ENCODE data around the gene CYSRT1. TPM values are rescaled to one million over a fixed set of nuclear protein-coding genes. Genes with fewer than 3 reads are reported as not detected.

Gene CYSRT1
- total RNA-seq, 1 experiment from 2014 or later: 1.0 TPM

- H4K5ac ChIP-seq (ENCODE audit: insufficient read length, low read depth, low read length): no peak overlapping the region
- H2BK15ac ChIP-seq (ENCODE audit: low read depth, low read length): no peak overlapping the region
- no peak for TF ChIP-seq CTCF (conservative IDR thresholded peaks at IDR 0.05)
These were observed 50.2 kb downstream of the CYSRT1 start for GRCh38 chr9:137275203-137275587.

More at GRCh38 chr9:137275203-137275587, 50.2 kb downstream of the CYSRT1 start:
- H2BK120ac ChIP-seq (ENCODE audit: low read depth, low read length, poor library complexity, severe bottlenecking): no peak overlapping the region
- no peak overlapping the region for H3K4ac ChIP-seq (ENCODE audit: low read depth, low read length)
- H3K9me3 ChIP-seq (ENCODE audit: control insufficient read depth, low read depth, low read length): no peaks in the 10 kb centered on the region
- H3K27ac Mint-ChIP-seq: peak overlapping the region; percentile 79 to 96 (median 95); a peak in 6 of 7 replicates
- no CpG with 5 or more reads among the region's 10 CpGs for WGBS (ENCODE audit: extremely low coverage, insufficient read length, low lambda C conversion rate)
- H4K8ac ChIP-seq (replicated peaks; ENCODE audit: insufficient read length, low read depth, low read length): no peak overlapping the region
- no peaks in the 10 kb centered on the region for H3K79me2 ChIP-seq (ENCODE audit: insufficient read depth, low read length)
- no peak overlapping the region for H3T11ph ChIP-seq (ENCODE audit: low read length)
- no peak overlapping the region for H3K27ac ChIP-seq (ENCODE audit: insufficient read length, low read depth, low read length)
- no peaks in the 10 kb centered on the region for H3K9me3 Mint-ChIP-seq
- H3K9ac ChIP-seq (ENCODE audit: extremely low read depth, insufficient read length, low read length): no peak overlapping the region
- H3K23ac ChIP-seq (ENCODE audit: insufficient read length, low read depth, low read length): no peak overlapping the region
- peaks cover 20 to 29% of the 10 kb centered on the region in 2 experiments for H3K4me1 Mint-ChIP-seq
- H3K79me1 ChIP-seq (ENCODE audit: insufficient read depth, low read depth, low read length, poor library complexity, severe bottlenecking): no peaks in the 10 kb centered on the region
- no peak overlapping the region for H3K14ac ChIP-seq (ENCODE audit: insufficient read depth, low read length)
- no peak overlapping the region for H4K91ac ChIP-seq (ENCODE audit: insufficient read length, low read depth, low read length)
- H3K18ac ChIP-seq (ENCODE audit: insufficient read length, low read depth, low read length): no peak overlapping the region
- H3K27me3 Mint-ChIP-seq (ENCODE audit: low read depth): no peaks in the 10 kb centered on the region
- no peaks in the 10 kb centered on the region for H4K20me1 ChIP-seq (ENCODE audit: control insufficient read depth, insufficient read depth, insufficient read length)
- peaks cover 4% of the 10 kb centered on the region for H3K23me2 ChIP-seq (ENCODE audit: insufficient read length, low read depth, low read length, poor library complexity, severe bottlenecking)
- H2AK5ac ChIP-seq (ENCODE audit: insufficient read length, low read length): no peak overlapping the region
- no peak overlapping the region for H2BK20ac ChIP-seq (ENCODE audit: low read depth, low read length, poor library complexity, severe bottlenecking)
- no peaks in the 10 kb centered on the region for H3K27me3 ChIP-seq (ENCODE audit: insufficient read depth, low read length)
- DNase-seq: no peak
- no peak overlapping the region for H2BK12ac ChIP-seq (ENCODE audit: insufficient read length, low read depth, low read length)
- no peaks in the 10 kb centered on the region for H3K4me1 ChIP-seq (ENCODE audit: insufficient read depth, low read length)
- H3K4me2 ChIP-seq (ENCODE audit: insufficient read depth, insufficient read length, low read length): no peak overlapping the region
- H3K56ac ChIP-seq (ENCODE audit: insufficient read length, low read depth, low read length): no peak overlapping the region
- peak overlapping the region in 1 of 2 experiments; percentile 8; a peak in 2 of 5 replicates for H3K4me3 Mint-ChIP-seq
- H2BK5ac ChIP-seq (ENCODE audit: insufficient read length, low read length): no peak overlapping the region
- H3K36me3 Mint-ChIP-seq (ENCODE audit: insufficient read depth in 1 of 3, low read depth in 3 of 3): peaks cover 2 to 10% (median 9%) of the 10 kb centered on the region in 3 experiments; a peak in 6 of 7 replicates
- no peak overlapping the region for H2AFZ ChIP-seq (ENCODE audit: low read length)

Other genes starting within 250 kb of the CYSRT1 start
- gene PTGDS, start 247.7 kb upstream of the CYSRT1 start, total RNA-seq (2021): 3.6 and 4.8 TPM in 2 replicates
- gene LCNL1, start 242.2 kb upstream of the CYSRT1 start, total RNA-seq (2021): 0.18 and 0.20 TPM in 2 replicates
- gene PAXX, start 232.8 kb upstream of the CYSRT1 start, total RNA-seq (2021): 46.8 and 51.2 TPM in 2 replicates
- 0.29 and 0.31 TPM in 2 replicates for gene CLIC3, start 228.6 kb upstream of the CYSRT1 start, total RNA-seq (2021)
- gene ABCA2, start 196.9 kb upstream of the CYSRT1 start, total RNA-seq (2021): 15.2 and 22.4 TPM in 2 replicates
- gene FUT7, start 193.1 kb upstream of the CYSRT1 start, total RNA-seq (2021): not detected in 2 replicates
- 51.8 and 57.6 TPM in 2 replicates for gene NPDC1, start 179.0 kb upstream of the CYSRT1 start, total RNA-seq (2021)
- 4.0 and 5.1 TPM in 2 replicates for gene ENTPD2, start 171.1 kb upstream of the CYSRT1 start, total RNA-seq (2021)
- gene SAPCD2, start 154.6 kb upstream of the CYSRT1 start, total RNA-seq (2021): 29.8 and 30.0 TPM in 2 replicates
- gene UAP1L1, start 147.7 kb upstream of the CYSRT1 start, total RNA-seq (2021): 5.6 and 6.6 TPM in 2 replicates
- gene MAN1B1, start 138.2 kb upstream of the CYSRT1 start, total RNA-seq (2021): 32.7 and 34.9 TPM in 2 replicates
- 27.3 and 29.4 TPM in 2 replicates for gene DPP7, start 110.4 kb upstream of the CYSRT1 start, total RNA-seq (2021)
- 2.0 and 2.9 TPM in 2 replicates for gene GRIN1, start 86.0 kb upstream of the CYSRT1 start, total RNA-seq (2021)
- 0.55 and 0.96 TPM in 2 replicates for gene LRRC26, start 55.1 kb upstream of the CYSRT1 start, total RNA-seq (2021)
- gene TMEM210, start 53.1 kb upstream of the CYSRT1 start, total RNA-seq (2021): not detected in 2 replicates
- gene ANAPC2, start 36.6 kb upstream of the CYSRT1 start, total RNA-seq (2021): 54.8 and 54.9 TPM in 2 replicates
- gene SSNA1, start 36.5 kb upstream of the CYSRT1 start, total RNA-seq (2021): 69.2 and 69.4 TPM in 2 replicates
- gene TPRN, start 24.4 kb upstream of the CYSRT1 start, total RNA-seq (2021): 30.7 and 32.0 TPM in 2 replicates
- gene TMEM203, start 19.5 kb upstream of the CYSRT1 start, total RNA-seq (2021): 34.1 and 35.5 TPM in 2 replicates
- 44.1 and 45.3 TPM in 2 replicates for gene NDOR1, start 19.5 kb upstream of the CYSRT1 start, total RNA-seq (2021)
- gene RNF208, start 2.9 kb upstream of the CYSRT1 start, total RNA-seq (2021): 7.7 and 8.1 TPM in 2 replicates
- gene RNF224, start 2.3 kb downstream of the CYSRT1 start, total RNA-seq (2021): 0.15 and 0.20 TPM in 2 replicates
- gene SLC34A3, start 5.7 kb downstream of the CYSRT1 start, total RNA-seq (2021): not detected in 2 replicates
- 378 and 386 TPM in 2 replicates for gene TUBB4B, start 16.1 kb downstream of the CYSRT1 start, total RNA-seq (2021)
- not detected in 2 replicates for gene STPG3, start 26.1 kb downstream of the CYSRT1 start, total RNA-seq (2021)
- gene NELFB, start 30.2 kb downstream of the CYSRT1 start, total RNA-seq (2021): 71.4 and 71.7 TPM in 2 replicates
- 5.9 and 6.2 TPM in 2 replicates for gene TOR4A, start 52.6 kb downstream of the CYSRT1 start, total RNA-seq (2021)
- gene NRARP, start 77.1 kb downstream of the CYSRT1 start, total RNA-seq (2021): 22.8 and 23.8 TPM in 2 replicates
- 13.5 and 15.3 TPM in 2 replicates for gene EXD3, start 198.0 kb downstream of the CYSRT1 start, total RNA-seq (2021)
- 1.8 and 2.0 TPM in 2 replicates for gene NOXA1, start 198.2 kb downstream of the CYSRT1 start, total RNA-seq (2021)
- 0.77 and 0.90 TPM in 2 replicates for gene ENTPD8, start 216.2 kb downstream of the CYSRT1 start, total RNA-seq (2021)
- 46.3 and 51.0 TPM in 2 replicates for gene NSMF, start 234.2 kb downstream of the CYSRT1 start, total RNA-seq (2021)

All from H9 (cell line).